ENCODE measurements around the gene SLCO2A1.

SLCO2A1 gene

GRCh38 chr3:134008630-134009156, 21.0 kb downstream of the SLCO2A1 start:
- no CpG with 5 or more reads among the region's 2 CpGs for WGBS (ENCODE audit: insufficient coverage)
- no peak overlapping the region for H3K4me3 ChIP-seq (ENCODE audit: control insufficient read depth in 1 of 7, extremely low read depth in 1 of 7, insufficient read depth in 4 of 7, low read depth in 2 of 7, low read length in 6 of 7)
- no peak for DNase-seq
- H3K36me3 ChIP-seq (ENCODE audit: control insufficient read depth in 4 of 4, insufficient read depth in 4 of 4, low read length in 3 of 4) = no peaks in the 10 kb centered on the region
- peaks cover 0 to 3% (median 0%) of the 10 kb centered on the region in 5 experiments for H3K27me3 ChIP-seq (replicated peaks in 2 of 5; ENCODE audit: control insufficient read depth in 4 of 5, insufficient read depth in 5 of 5, low read length in 4 of 5)
- ChIA-PET POLR2A (no interaction called here), CTCF (interaction anchor here (0.6 kb wide), 1 partner anchor 190 kb away, joined by 3 read pairs; no protein-coding TSS in a partner anchor)
- no peak overlapping the region for H3K27ac ChIP-seq (ENCODE audit: insufficient read depth in 1 of 2, low read depth in 1 of 2, low read length in 2 of 2, poor library complexity in 1 of 2, severe bottlenecking in 2 of 2)
- H3K4me1 ChIP-seq (ENCODE audit: control extremely low read depth in 1 of 4, control insufficient read depth in 4 of 4, insufficient read depth in 4 of 4, low read length in 3 of 4) = no peaks in the 10 kb centered on the region
- H3K9me3 ChIP-seq (ENCODE audit: control extremely low read depth in 1 of 5, control insufficient read depth in 4 of 5, insufficient read depth in 2 of 5, low read depth in 1 of 5, low read length in 4 of 5) = peaks cover 0 to 5% (median 4%) of the 10 kb centered on the region in 5 experiments

DNA sequence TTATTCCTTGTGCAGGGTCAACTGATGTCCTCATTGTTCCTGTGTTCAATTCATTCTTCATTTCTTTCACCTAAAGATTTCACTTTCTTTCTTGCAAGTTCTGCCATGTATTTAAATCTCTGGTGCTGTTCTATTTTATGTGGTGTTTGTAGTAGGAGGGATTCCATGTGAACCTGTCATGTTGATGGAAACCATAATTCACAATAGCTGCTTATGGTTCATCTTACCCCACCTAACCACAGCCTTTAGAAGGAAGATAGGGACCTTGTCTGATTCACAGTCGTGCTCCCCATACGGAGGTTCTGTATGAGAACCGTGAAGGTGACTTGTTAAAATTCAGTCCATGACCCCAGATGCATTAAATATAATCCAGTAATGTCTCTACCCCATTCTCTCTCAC, 21.9 kb downstream of the SLCO2A1 start:
- Histone ChIP-seq H3K27me3 (replicated peaks in 2 of 5; ENCODE audit: control insufficient read depth in 4 of 5, insufficient read depth in 5 of 5, low read length in 4 of 5) (peaks cover 0 to 3% (median 0%) of the 10 kb centered on the region in 5 experiments), H3K4me3 (ENCODE audit: control insufficient read depth in 1 of 7, extremely low read depth in 1 of 7, insufficient read depth in 4 of 7, low read depth in 2 of 7, low read length in 6 of 7) (no peak overlapping the region), H3K27ac (ENCODE audit: insufficient read depth in 1 of 2, low read depth in 1 of 2, low read length in 2 of 2, poor library complexity in 1 of 2, severe bottlenecking in 2 of 2) (no peak overlapping the region), H3K36me3 (ENCODE audit: control insufficient read depth in 4 of 4, insufficient read depth in 4 of 4, low read length in 3 of 4) (no peaks in the 10 kb centered on the region), H3K9me3 (ENCODE audit: control extremely low read depth in 1 of 5, control insufficient read depth in 4 of 5, insufficient read depth in 2 of 5, low read depth in 1 of 5, low read length in 4 of 5) (peaks cover 0 to 5% (median 4%) of the 10 kb centered on the region in 5 experiments), H3K4me1 (ENCODE audit: control extremely low read depth in 1 of 4, control insufficient read depth in 4 of 4, insufficient read depth in 4 of 4, low read length in 3 of 4) (no peaks in the 10 kb centered on the region)
- CTCF ChIA-PET = no interaction called here
- WGBS (ENCODE audit: insufficient coverage) = 80% methylated on average over 1 of the region's 3 CpGs
- POLR2A ChIA-PET = no interaction called here
- DNase-seq = no peak

GRCh38 chr3:134004841-134005240, 24.9 kb downstream of the SLCO2A1 start:
- Histone ChIP-seq H3K27ac (ENCODE audit: insufficient read depth in 1 of 2, low read depth in 1 of 2, low read length in 2 of 2, poor library complexity in 1 of 2, severe bottlenecking in 2 of 2) (no peak overlapping the region), H3K36me3 (ENCODE audit: control insufficient read depth in 4 of 4, insufficient read depth in 4 of 4, low read length in 3 of 4) (no peaks in the 10 kb centered on the region), H3K4me1 (ENCODE audit: control extremely low read depth in 1 of 4, control insufficient read depth in 4 of 4, insufficient read depth in 4 of 4, low read length in 3 of 4) (no peaks in the 10 kb centered on the region), H3K4me3 (ENCODE audit: control insufficient read depth in 1 of 7, extremely low read depth in 1 of 7, insufficient read depth in 4 of 7, low read depth in 2 of 7, low read length in 6 of 7) (no peak overlapping the region), H3K9me3 (ENCODE audit: control extremely low read depth in 1 of 5, control insufficient read depth in 4 of 5, insufficient read depth in 2 of 5, low read depth in 1 of 5, low read length in 4 of 5) (peaks cover 0 to 5% (median 4%) of the 10 kb centered on the region in 5 experiments), H3K27me3 (replicated peaks in 2 of 5; ENCODE audit: control insufficient read depth in 4 of 5, insufficient read depth in 5 of 5, low read length in 4 of 5) (peaks cover 0 to 3% (median 0%) of the 10 kb centered on the region in 5 experiments)
- ChIA-PET CTCF (no interaction called here), POLR2A (no interaction called here)
- WGBS (ENCODE audit: insufficient coverage) = 100% methylated on average over 2 of the region's 4 CpGs
- peak in 1 of 3 donors; percentile 15 for DNase-seq

- ChIA-PET POLR2A (interaction anchor here (0.6 kb wide), 1 partner anchor 35 kb away, joined by 3 read pairs; no protein-coding TSS in a partner anchor), CTCF (no interaction called here)
- H3K27ac ChIP-seq (ENCODE audit: insufficient read depth in 1 of 2, low read depth in 1 of 2, low read length in 2 of 2, poor library complexity in 1 of 2, severe bottlenecking in 2 of 2) = no peak overlapping the region
- no peak overlapping the region for H3K4me3 ChIP-seq (ENCODE audit: control insufficient read depth in 1 of 7, extremely low read depth in 1 of 7, insufficient read depth in 4 of 7, low read depth in 2 of 7, low read length in 6 of 7)
- no peak for DNase-seq
- H3K27me3 ChIP-seq (replicated peaks in 2 of 5; ENCODE audit: control insufficient read depth in 4 of 5, insufficient read depth in 5 of 5, low read length in 4 of 5) = peaks cover 0 to 3% (median 0%) of the 10 kb centered on the region in 5 experiments
- H3K4me1 ChIP-seq (ENCODE audit: control extremely low read depth in 1 of 4, control insufficient read depth in 4 of 4, insufficient read depth in 4 of 4, low read length in 3 of 4) = peaks cover 0 to 6% (median 0%) of the 10 kb centered on the region in 4 experiments
- H3K9me3 ChIP-seq (ENCODE audit: control extremely low read depth in 1 of 5, control insufficient read depth in 4 of 5, insufficient read depth in 2 of 5, low read depth in 1 of 5, low read length in 4 of 5) = peaks cover 0 to 5% (median 4%) of the 10 kb centered on the region in 5 experiments
- H3K36me3 ChIP-seq (ENCODE audit: control insufficient read depth in 4 of 4, insufficient read depth in 4 of 4, low read length in 3 of 4) = no peaks in the 10 kb centered on the region
- 100% methylated on average over 4 of the region's 5 CpGs for WGBS (ENCODE audit: insufficient coverage)
Observed at GRCh38 chr3:134003066-134003465, 26.7 kb downstream of the SLCO2A1 start.

- no peak for DNase-seq
- Histone ChIP-seq H3K4me1 (ENCODE audit: control extremely low read depth in 1 of 4, control insufficient read depth in 4 of 4, insufficient read depth in 4 of 4, low read length in 3 of 4) (peaks cover 0 to 6% (median 0%) of the 10 kb centered on the region in 4 experiments), H3K27ac (ENCODE audit: insufficient read depth in 1 of 2, low read depth in 1 of 2, low read length in 2 of 2, poor library complexity in 1 of 2, severe bottlenecking in 2 of 2) (no peak overlapping the region), H3K36me3 (ENCODE audit: control insufficient read depth in 4 of 4, insufficient read depth in 4 of 4, low read length in 3 of 4) (no peaks in the 10 kb centered on the region), H3K9me3 (ENCODE audit: control extremely low read depth in 1 of 5, control insufficient read depth in 4 of 5, insufficient read depth in 2 of 5, low read depth in 1 of 5, low read length in 4 of 5) (peaks cover 0 to 5% (median 4%) of the 10 kb centered on the region in 5 experiments), H3K4me3 (ENCODE audit: control insufficient read depth in 1 of 7, extremely low read depth in 1 of 7, insufficient read depth in 4 of 7, low read depth in 2 of 7, low read length in 6 of 7) (no peak overlapping the region), H3K27me3 (replicated peaks in 2 of 5; ENCODE audit: control insufficient read depth in 4 of 5, insufficient read depth in 5 of 5, low read length in 4 of 5) (peaks cover 0 to 2% (median 0%) of the 10 kb centered on the region in 5 experiments)
- CTCF ChIA-PET = no interaction called here
- POLR2A ChIA-PET = no interaction called here
- WGBS (ENCODE audit: insufficient coverage) = no CpG with 5 or more reads among the region's 1 CpG
Observed at GRCh38 chr3:134002306-134002705, 27.4 kb downstream of the SLCO2A1 start.

DNA sequence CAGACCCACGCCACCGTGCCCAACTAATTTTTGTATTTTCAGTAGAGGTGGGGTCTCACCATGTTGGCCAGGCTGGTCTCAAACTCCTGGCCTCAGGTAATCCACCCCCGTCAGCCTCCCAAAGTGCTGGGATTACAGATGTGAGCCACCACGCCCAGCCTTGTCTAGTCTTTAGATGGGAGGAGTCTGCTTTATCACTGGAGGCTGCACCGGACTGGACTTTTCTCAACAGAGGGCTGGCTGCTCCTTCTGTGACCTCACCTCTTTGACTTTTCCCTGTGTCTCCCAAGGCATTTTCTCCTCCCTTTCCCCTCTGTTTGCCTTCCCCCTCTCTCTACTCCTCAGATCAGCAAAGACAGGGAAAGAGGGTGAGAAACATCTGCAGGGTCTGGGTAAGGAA, 28.5 kb downstream of the SLCO2A1 start:
- POLR2A ChIA-PET = no interaction called here

DNA sequence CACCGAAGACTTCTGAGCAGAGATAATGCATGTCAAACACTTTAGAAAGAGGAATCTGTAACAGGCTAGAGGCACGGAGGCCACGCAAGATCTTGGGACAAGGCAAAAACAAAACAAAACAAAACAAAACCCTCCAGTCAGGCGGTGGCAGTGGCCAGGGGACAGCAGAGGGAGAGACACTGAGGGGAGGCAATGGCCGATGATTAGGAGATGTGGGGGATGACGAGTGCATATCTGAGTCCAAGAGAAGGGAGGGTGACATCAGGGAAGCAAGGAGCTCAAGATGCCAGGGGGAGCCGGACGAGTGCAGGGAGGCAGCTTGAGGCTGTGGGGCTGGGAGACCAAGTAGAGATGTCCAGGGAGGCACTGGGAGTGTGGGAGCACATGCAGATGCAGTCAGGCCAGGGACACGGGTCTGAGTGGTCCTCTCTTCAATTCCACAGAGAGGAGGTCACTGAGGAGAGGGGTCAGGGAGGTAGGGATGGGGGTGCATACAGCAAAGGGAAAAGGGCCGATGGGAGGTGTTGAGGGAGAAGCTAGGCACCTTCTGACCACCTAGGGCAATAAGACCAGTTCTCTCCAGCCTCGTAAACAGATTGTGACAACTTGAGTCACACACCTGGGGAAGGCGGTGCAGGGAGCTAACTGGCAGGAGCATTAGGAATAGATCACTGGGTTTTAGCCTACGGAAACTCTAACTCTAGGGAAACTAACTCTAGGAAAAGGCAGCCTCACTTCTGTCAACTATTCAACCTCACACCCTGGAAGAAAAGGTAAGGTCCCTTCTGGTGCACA, 29.6 kb downstream of the SLCO2A1 start:
- over 99% methylated on average over 12 of the region's 13 CpGs for WGBS (ENCODE audit: insufficient coverage)

More for the DNA sequence above, 28.5 kb downstream of the SLCO2A1 start:
- H3K27ac ChIP-seq (ENCODE audit: insufficient read depth in 1 of 2, low read depth in 1 of 2, low read length in 2 of 2, poor library complexity in 1 of 2, severe bottlenecking in 2 of 2) = no peak overlapping the region
- no peaks in the 10 kb centered on the region for H3K36me3 ChIP-seq (ENCODE audit: control insufficient read depth in 4 of 4, insufficient read depth in 4 of 4, low read length in 3 of 4)
- no peak for DNase-seq
- peaks cover 0 to 2% (median 0%) of the 10 kb centered on the region in 5 experiments for H3K27me3 ChIP-seq (replicated peaks in 2 of 5; ENCODE audit: control insufficient read depth in 4 of 5, insufficient read depth in 5 of 5, low read length in 4 of 5)
- 100% methylated on average over 5 of the region's 5 CpGs for WGBS (ENCODE audit: insufficient coverage)
- H3K4me3 ChIP-seq (ENCODE audit: control insufficient read depth in 1 of 7, extremely low read depth in 1 of 7, insufficient read depth in 4 of 7, low read depth in 2 of 7, low read length in 6 of 7) = no peak overlapping the region
- H3K4me1 ChIP-seq (ENCODE audit: control extremely low read depth in 1 of 4, control insufficient read depth in 4 of 4, insufficient read depth in 4 of 4, low read length in 3 of 4) = peaks cover 0 to 6% (median 0%) of the 10 kb centered on the region in 4 experiments
- H3K9me3 ChIP-seq (ENCODE audit: control extremely low read depth in 1 of 5, control insufficient read depth in 4 of 5, insufficient read depth in 2 of 5, low read depth in 1 of 5, low read length in 4 of 5) = peaks cover 0 to 5% (median 4%) of the 10 kb centered on the region in 5 experiments
- CTCF ChIA-PET = no interaction called here

More for the DNA sequence above, 29.6 kb downstream of the SLCO2A1 start:
- no peak for DNase-seq
- POLR2A ChIA-PET = no interaction called here
- H3K27ac ChIP-seq (ENCODE audit: insufficient read depth in 1 of 2, low read depth in 1 of 2, low read length in 2 of 2, poor library complexity in 1 of 2, severe bottlenecking in 2 of 2) = no peak overlapping the region
- H3K27me3 ChIP-seq (replicated peaks in 2 of 5; ENCODE audit: control insufficient read depth in 4 of 5, insufficient read depth in 5 of 5, low read length in 4 of 5) = peaks cover 0 to 2% (median 0%) of the 10 kb centered on the region in 5 experiments
- H3K4me1 ChIP-seq (ENCODE audit: control extremely low read depth in 1 of 4, control insufficient read depth in 4 of 4, insufficient read depth in 4 of 4, low read length in 3 of 4) = peaks cover 0 to 6% (median 0%) of the 10 kb centered on the region in 4 experiments
- CTCF ChIA-PET = interaction anchor here (1.0 kb wide), 1 partner anchor 17 kb away, joined by 3 read pairs; no protein-coding TSS in a partner anchor
- no peaks in the 10 kb centered on the region for H3K36me3 ChIP-seq (ENCODE audit: control insufficient read depth in 4 of 4, insufficient read depth in 4 of 4, low read length in 3 of 4)
- H3K9me3 ChIP-seq (ENCODE audit: control extremely low read depth in 1 of 5, control insufficient read depth in 4 of 5, insufficient read depth in 2 of 5, low read depth in 1 of 5, low read length in 4 of 5) = peaks cover 0 to 5% (median 4%) of the 10 kb centered on the region in 5 experiments
- H3K4me3 ChIP-seq (ENCODE audit: control insufficient read depth in 1 of 7, extremely low read depth in 1 of 7, insufficient read depth in 4 of 7, low read depth in 2 of 7, low read length in 6 of 7) = no peak overlapping the region
